CD4-positive, alpha-beta memory T cell (primary cell): ENCODE results near the gene PID1. TPM values are rescaled to one million over a fixed set of nuclear protein-coding genes. Genes with fewer than 3 reads are reported as not detected.

Source experiments
- CTCF ChIA-PET: fragments of 350-600 bp; sonication (Branson Sonifier 250); formaldehyde crosslinking; loops from one replicate; lab custom pipeline; 2021; ENCODE audit warnings: inconsistent platforms; ENCODE audit not compliant: partially characterized antibody; lab: Charles Lee
- POLR2A ChIA-PET: fragments of 350-600 bp; sonication (Branson Sonifier 250); formaldehyde crosslinking; loops from one replicate; lab custom pipeline; 2021; ENCODE audit not compliant: partially characterized antibody; lab: Charles Lee
- DNase-seq, 5 donors: peaks; one replicate each; pipeline versions ENCODE4 v3.0.0 to v3.0.0-alpha.2; 2020 to 2022; ENCODE audit warnings: mixed read lengths in 1 of 5
- H3K27ac ChIP-seq: one replicate; pipeline ENCODE4 v1.7.0; 2013; ENCODE audit warnings: low read depth, low read length
- H3K27me3 ChIP-seq: 2 replicates; pipeline ENCODE4 v1.7.0; 2013; ENCODE audit warnings: mild to moderate bottlenecking, low read length, moderate library complexity; ENCODE audit not compliant: insufficient read depth
- H3K36me3 ChIP-seq: 2 replicates; pipeline ENCODE4 v1.7.0; 2013; ENCODE audit warnings: mild to moderate bottlenecking, low read length, moderate library complexity; ENCODE audit not compliant: insufficient read depth
- H3K4me1 ChIP-seq: 2 replicates; pipeline ENCODE4 v1.7.0; 2013; ENCODE audit warnings: mild to moderate bottlenecking, low read length, moderate library complexity; ENCODE audit not compliant: insufficient read depth
- H3K4me3 ChIP-seq, 2 donors: one replicate each; pipeline ENCODE4 v1.7.0; 2013; ENCODE audit warnings: low read length in 2 of 2, mild to moderate bottlenecking in 1 of 2
- H3K9me3 ChIP-seq, 2 donors: one replicate each; pipeline ENCODE4 v1.7.0; 2013; ENCODE audit warnings: low read length in 2 of 2, control low read depth in 1 of 2; ENCODE audit not compliant: control insufficient read depth in 1 of 2
- H3K27ac Mint-ChIP-seq, 7 donors: one replicate each; pipeline ENCODE4 v1.8.0; 2020 to 2021; ENCODE audit warnings: mixed read lengths in 7 of 7, mild to moderate bottlenecking in 6 of 7, inconsistent platforms in 3 of 7, moderate library complexity in 3 of 7
- H3K27me3 Mint-ChIP-seq, 2 donors: one replicate each; pipeline ENCODE4 v1.8.0; 2020 to 2021; ENCODE audit warnings: mixed read lengths in 2 of 2
- H3K36me3 Mint-ChIP-seq, 2 donors: one replicate each; pipeline ENCODE4 v1.8.0; 2020 to 2021; ENCODE audit warnings: mixed read lengths in 2 of 2, inconsistent platforms in 1 of 2, mild to moderate bottlenecking in 1 of 2
- H3K4me1 Mint-ChIP-seq, 4 donors: one replicate each; pipeline ENCODE4 v1.8.0; 2020 to 2021; ENCODE audit warnings: mixed read lengths in 4 of 4, mild to moderate bottlenecking in 1 of 4
- H3K4me3 Mint-ChIP-seq, 8 donors: one replicate each; pipeline ENCODE4 v1.8.0; 2020 to 2021; ENCODE audit warnings: mixed read lengths in 8 of 8, mild to moderate bottlenecking in 7 of 8, moderate library complexity in 6 of 8, inconsistent platforms in 3 of 8
- H3K9me3 Mint-ChIP-seq, 8 donors: one replicate each; pipeline ENCODE4 v1.8.0; 2020 to 2021; ENCODE audit warnings: mixed read lengths in 8 of 8, mild to moderate bottlenecking in 5 of 8, inconsistent platforms in 3 of 8, moderate library complexity in 1 of 8
- intact Hi-C: fragments of 100-400 bp; cut with micrococcal nuclease; formaldehyde crosslinking; loops from one replicate; pipeline ENCODE4 v1.15.1; 2023
- polyA plus RNA-seq, 2 donors: library from polyadenylated mRNA; unstranded; fragments of 300-500 nt; fragmentation: Illumina TruSeq; gene quantifications; one replicate each; pipeline ENCODE4 v1.2.3, GENCODE V29; 2021
- total RNA-seq, 2 experiments: library from RNA; stranded (reverse); gene quantifications; one replicate each; pipeline ENCODE4 v1.2.3, GENCODE V29; 2021

PID1 gene
- total and polyA plus RNA-seq, 4 experiments from 2014 or later, result 0.47 to 0.55 TPM; not detected in 2

DNA sequence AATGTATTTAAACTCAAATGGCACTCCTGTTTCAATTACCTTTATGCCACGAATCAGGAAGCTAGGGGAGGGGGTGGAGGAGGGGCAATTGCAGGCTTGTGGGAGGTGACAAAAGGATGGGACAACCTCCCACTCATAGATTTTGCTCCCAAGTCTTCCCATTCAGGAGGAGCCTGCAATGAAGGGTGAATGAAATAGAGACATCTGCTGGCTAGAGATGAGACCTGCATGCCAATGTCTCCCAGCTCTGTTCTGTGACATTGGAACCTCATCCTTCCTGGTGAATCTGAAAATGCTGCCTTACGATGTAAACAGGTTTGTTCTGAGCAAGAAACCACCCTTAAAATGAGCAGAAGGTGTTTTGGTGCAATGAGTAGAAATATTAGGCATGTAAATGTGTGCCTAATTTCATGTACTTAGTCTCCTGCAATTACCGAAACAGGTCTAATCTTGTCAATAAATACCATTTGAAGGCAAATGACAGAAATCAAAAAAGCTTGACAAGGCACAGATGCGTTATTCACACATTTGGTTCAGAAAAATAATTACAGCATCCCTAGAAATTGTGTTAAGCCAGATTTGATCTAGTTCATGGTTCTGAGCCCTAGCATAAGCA lies 2.7 kb upstream of the PID1 start:
- Mint-ChIP-seq H3K4me1 (peaks cover 2 to 6% (median 3%) of the 10 kb centered on the region in 4 donors), H3K27ac (no peak overlapping the region), H3K27me3 (peaks cover 15 to 19% of the 10 kb centered on the region in 2 donors), H3K9me3 (peaks cover 0 to 2% (median 0%) of the 10 kb centered on the region in 8 donors), H3K36me3 (no peaks in the 10 kb centered on the region), H3K4me3 (no peak overlapping the region)
- CTCF ChIA-PET, result interaction anchor here (0.8 to 2.0 kb wide), 4 partner anchors 19 to 1615 kb away, joined by 3 to 8 read pairs (median 6); no protein-coding TSS in a partner anchor
- intact Hi-C loops, result no loop called here
- no peak for DNase-seq
- Histone ChIP-seq H3K9me3 (no peaks in the 10 kb centered on the region), H3K27me3 (peaks cover 3% of the 10 kb centered on the region), H3K27ac (no peak overlapping the region), H3K4me3 (no peak overlapping the region), H3K36me3 (no peaks in the 10 kb centered on the region), H3K4me1 (no peaks in the 10 kb centered on the region)
- POLR2A ChIA-PET, result no interaction called here

DNA sequence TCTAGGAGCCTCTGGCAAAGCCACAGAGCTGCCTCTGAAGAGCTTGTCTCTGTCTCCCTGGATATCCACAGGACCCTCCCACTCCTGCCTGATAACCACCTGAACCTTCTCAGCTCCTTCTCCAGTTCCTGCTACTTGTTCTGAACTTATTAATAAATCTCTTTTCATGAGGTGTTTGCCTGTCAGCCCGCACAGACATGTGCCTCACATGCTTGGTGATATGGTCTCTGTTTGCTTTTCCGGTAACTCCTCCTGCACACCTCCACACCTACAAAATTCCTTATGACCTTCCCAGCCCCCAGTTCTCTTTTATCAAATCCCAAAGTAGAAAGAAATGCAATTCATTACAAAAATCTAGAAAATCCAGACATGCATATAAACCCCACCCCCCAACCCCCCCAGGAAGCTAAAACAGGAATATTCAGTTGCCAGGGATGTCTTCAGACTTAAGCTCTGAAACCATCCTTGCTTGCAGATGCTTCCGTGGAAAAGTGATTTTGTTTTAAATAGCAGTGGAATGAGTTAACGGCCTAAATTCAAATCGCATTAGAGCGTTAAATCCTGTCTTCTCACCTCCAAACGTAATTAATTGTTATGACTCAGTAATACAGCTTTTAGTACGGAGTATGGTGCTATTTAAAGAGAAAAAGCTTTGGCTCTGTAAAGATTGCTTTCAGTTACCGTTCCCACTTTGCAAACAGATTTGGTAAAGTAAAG lies 2.1 kb upstream of the PID1 start:
- H3K4me3 Mint-ChIP-seq, result no peak overlapping the region
- no peaks in the 10 kb centered on the region for H3K9me3 ChIP-seq
- H3K9me3 Mint-ChIP-seq, result peaks cover 0 to 2% (median 0%) of the 10 kb centered on the region in 8 donors
- no peak for DNase-seq
- H3K4me3 ChIP-seq, result no peak overlapping the region
- ChIA-PET CTCF (interaction anchor here (0.8 to 2.0 kb wide), 4 partner anchors 19 to 1615 kb away, joined by 3 to 8 read pairs (median 6); no protein-coding TSS in a partner anchor), POLR2A (no interaction called here)
- no peak overlapping the region for H3K27ac ChIP-seq
- H3K4me1 Mint-ChIP-seq, result peaks cover 2 to 6% (median 3%) of the 10 kb centered on the region in 4 donors
- no peaks in the 10 kb centered on the region for H3K36me3 ChIP-seq
- no peaks in the 10 kb centered on the region for H3K36me3 Mint-ChIP-seq
- peaks cover 3% of the 10 kb centered on the region for H3K27me3 ChIP-seq
- no peaks in the 10 kb centered on the region for H3K4me1 ChIP-seq
- no peak overlapping the region for H3K27ac Mint-ChIP-seq
- intact Hi-C loops, result no loop called here
- H3K27me3 Mint-ChIP-seq, result peaks cover 18 to 19% of the 10 kb centered on the region in 2 donors

- no peak overlapping the region for H3K27ac ChIP-seq
- H3K9me3 Mint-ChIP-seq, result peaks cover 0 to 2% (median 0%) of the 10 kb centered on the region in 8 donors
- H3K4me3 Mint-ChIP-seq, result no peak overlapping the region
- no peak overlapping the region for H3K4me3 ChIP-seq
- intact Hi-C loops, result no loop called here
- peaks cover 3% of the 10 kb centered on the region for H3K27me3 ChIP-seq
- H3K36me3 ChIP-seq, result no peaks in the 10 kb centered on the region
- no peaks in the 10 kb centered on the region for H3K4me1 ChIP-seq
- no peaks in the 10 kb centered on the region for H3K9me3 ChIP-seq
- H3K4me1 Mint-ChIP-seq, result peaks cover 2 to 6% (median 3%) of the 10 kb centered on the region in 4 donors
- peaks cover 18 to 19% of the 10 kb centered on the region in 2 donors for H3K27me3 Mint-ChIP-seq
- H3K27ac Mint-ChIP-seq, result no peak overlapping the region
- DNase-seq, result no peak
- ChIA-PET POLR2A (no interaction called here), CTCF (no interaction called here)
- no peaks in the 10 kb centered on the region for H3K36me3 Mint-ChIP-seq
Observed at GRCh38 chr2:229269941-229270340, 1.1 kb downstream of the PID1 start.

DNA sequence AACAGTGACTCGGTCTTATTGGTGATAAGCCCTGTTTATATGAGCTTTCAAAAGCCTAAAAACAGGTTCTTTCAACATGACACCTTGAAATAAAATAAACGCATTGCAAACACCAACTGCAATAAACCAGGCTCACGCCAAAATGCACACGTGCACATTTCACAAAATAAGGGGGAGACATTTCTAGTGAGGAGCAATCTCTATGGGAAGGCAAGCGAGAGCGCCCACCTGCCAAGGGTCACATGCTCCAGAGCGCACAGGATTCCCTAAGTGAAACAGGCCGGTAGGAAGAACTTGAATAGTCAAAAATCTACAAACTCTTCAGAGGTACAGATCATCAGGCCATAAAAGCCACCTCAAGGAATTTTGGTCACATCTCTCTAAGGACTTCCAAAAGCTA lies 1.9 kb downstream of the PID1 start:
- DNase-seq, result no peak
- intact Hi-C loops, result no loop called here
- CTCF ChIA-PET, result no interaction called here
- Mint-ChIP-seq H3K4me1 (peaks cover 2 to 6% (median 3%) of the 10 kb centered on the region in 4 donors), H3K4me3 (no peak overlapping the region), H3K36me3 (no peaks in the 10 kb centered on the region), H3K27ac (no peak overlapping the region), H3K9me3 (peaks cover 0 to 2% (median 0%) of the 10 kb centered on the region in 8 donors), H3K27me3 (peaks cover 18 to 19% of the 10 kb centered on the region in 2 donors)
- Histone ChIP-seq H3K27me3 (peaks cover 3% of the 10 kb centered on the region), H3K4me3 (no peak overlapping the region), H3K36me3 (no peaks in the 10 kb centered on the region), H3K27ac (no peak overlapping the region), H3K4me1 (no peaks in the 10 kb centered on the region), H3K9me3 (no peaks in the 10 kb centered on the region)
- POLR2A ChIA-PET, result no interaction called here

GRCh38 chr2:229268626-229269025 lies 2.5 kb downstream of the PID1 start:
- Histone ChIP-seq H3K9me3 (no peaks in the 10 kb centered on the region), H3K36me3 (no peaks in the 10 kb centered on the region), H3K27ac (no peak overlapping the region), H3K27me3 (peaks cover 3% of the 10 kb centered on the region), H3K4me3 (no peak overlapping the region), H3K4me1 (no peaks in the 10 kb centered on the region)
- ChIA-PET POLR2A (no interaction called here), CTCF (no interaction called here)
- intact Hi-C loops, result no loop called here
- Mint-ChIP-seq H3K27me3 (peaks cover 15 to 16% of the 10 kb centered on the region in 2 donors), H3K27ac (no peak overlapping the region), H3K4me3 (no peak overlapping the region), H3K4me1 (peaks cover 0 to 3% (median 2%) of the 10 kb centered on the region in 4 donors), H3K36me3 (no peaks in the 10 kb centered on the region), H3K9me3 (peaks cover 0 to 2% (median 0%) of the 10 kb centered on the region in 8 donors)
- DNase-seq, result no peak

- intact Hi-C loops, result no loop called here
- Histone ChIP-seq H3K4me1 (no peaks in the 10 kb centered on the region), H3K4me3 (no peak overlapping the region), H3K36me3 (no peaks in the 10 kb centered on the region), H3K27me3 (peaks cover 3% of the 10 kb centered on the region), H3K9me3 (no peaks in the 10 kb centered on the region), H3K27ac (no peak overlapping the region)
- CTCF ChIA-PET, result no interaction called here
- POLR2A ChIA-PET, result no interaction called here
- H3K4me1 Mint-ChIP-seq, result peaks cover 0 to under 1% (median 0%) of the 10 kb centered on the region in 4 donors
- DNase-seq, result no peak
- H3K4me3 Mint-ChIP-seq, result no peak overlapping the region
- H3K36me3 Mint-ChIP-seq, result no peaks in the 10 kb centered on the region
- H3K27ac Mint-ChIP-seq, result no peak overlapping the region
- H3K27me3 Mint-ChIP-seq, result peaks cover 11 to 15% of the 10 kb centered on the region in 2 donors
- H3K9me3 Mint-ChIP-seq, result peaks cover 0 to 5% (median under 1%) of the 10 kb centered on the region in 8 donors
Observed at GRCh38 chr2:229267080-229267479, 4.0 kb downstream of the PID1 start.

GRCh38 chr2:229265727-229266126 lies 5.4 kb downstream of the PID1 start:
- peaks cover 2 to 9% (median 5%) of the 10 kb centered on the region in 8 donors for H3K9me3 Mint-ChIP-seq
- H3K36me3 ChIP-seq, result no peaks in the 10 kb centered on the region
- H3K27me3 Mint-ChIP-seq, result peaks cover 7 to 11% of the 10 kb centered on the region in 2 donors
- intact Hi-C loops, result no loop called here
- H3K27ac Mint-ChIP-seq, result no peak overlapping the region
- ChIA-PET POLR2A (no interaction called here), CTCF (no interaction called here)
- H3K9me3 ChIP-seq, result no peaks in the 10 kb centered on the region
- H3K4me3 Mint-ChIP-seq, result no peak overlapping the region
- no peaks in the 10 kb centered on the region for H3K4me1 ChIP-seq
- H3K4me1 Mint-ChIP-seq, result no peaks in the 10 kb centered on the region
- H3K27me3 ChIP-seq, result no peaks in the 10 kb centered on the region
- no peak overlapping the region for H3K4me3 ChIP-seq
- H3K36me3 Mint-ChIP-seq, result no peaks in the 10 kb centered on the region
- DNase-seq, result no peak
- no peak overlapping the region for H3K27ac ChIP-seq
